HepG2 (cell line): ENCODE measurements around the gene SELENOW. TPM values are rescaled to one million over a fixed set of nuclear protein-coding genes. Genes with fewer than 3 reads are reported as not detected.

ENCODE experiments used
- ARNTL ChIP-seq: sonication (generic); formaldehyde crosslinking; IDR thresholded peaks from 2 replicates; pipeline ENCODE4 v1.4.0; 2020; ENCODE audit warnings: mild to moderate bottlenecking, missing genetic modification reagents
- ELF4 ChIP-seq: sonication (generic); formaldehyde crosslinking; IDR thresholded peaks from 2 replicates; pipeline ENCODE4 v1.5.0; 2020; ENCODE audit warnings: missing genetic modification reagents, mild to moderate bottlenecking, moderate library complexity, borderline replicate concordance
- FOSL1 ChIP-seq: sonication (generic); formaldehyde crosslinking; IDR thresholded peaks from 2 replicates; pipeline ENCODE4 v1.9.0; 2021; ENCODE audit warnings: missing genetic modification reagents, borderline replicate concordance
- GFI1 ChIP-seq: sonication (generic); formaldehyde crosslinking; IDR thresholded peaks from 2 replicates; pipeline ENCODE4 v1.5.0; 2020; ENCODE audit warnings: missing genetic modification reagents, mild to moderate bottlenecking, borderline replicate concordance
- JUN ChIP-seq: sonication (generic); formaldehyde crosslinking; IDR thresholded peaks from 2 replicates; pipeline ENCODE4 v1.4.0; 2020; ENCODE audit warnings: mild to moderate bottlenecking, missing genetic modification reagents
- KAT2B ChIP-seq: fragments of 150-350 bp; IDR thresholded peaks from 2 replicates; pipeline ENCODE4 v1.6.1; 2014; ENCODE audit warnings: low read depth, low read length, borderline replicate concordance
- KMT2B ChIP-seq: IDR thresholded peaks from 2 replicates; pipeline ENCODE4 v1.6.1; 2016; ENCODE audit warnings: missing genetic modification reagents, missing compliant biosample characterization
- MED13 ChIP-seq: sonication (generic); formaldehyde crosslinking; IDR thresholded peaks from 2 replicates; pipeline ENCODE4 v1.5.0; 2020; ENCODE audit warnings: missing genetic modification reagents
- MTA3 ChIP-seq: sonication (generic); formaldehyde crosslinking; IDR thresholded peaks from 2 replicates; pipeline ENCODE4 v1.4.0; 2020; ENCODE audit warnings: missing genetic modification reagents
- NR2F6 ChIP-seq, 2 experiments: IDR thresholded peaks; 2 replicates each; pipeline ENCODE4 v1.6.1; 2016; ENCODE audit warnings: antibody characterized with exemption in 1 of 2, mild to moderate bottlenecking in 1 of 2
- PAXIP1 ChIP-seq: sonication (generic); formaldehyde crosslinking; conservative IDR thresholded peaks from 2 replicates; pipeline ENCODE4 v1.4.0; 2020; ENCODE audit warnings: mild to moderate bottlenecking, missing genetic modification reagents, moderate library complexity
- TFDP2 ChIP-seq: sonication (generic); formaldehyde crosslinking; IDR thresholded peaks from 2 replicates; pipeline ENCODE4 v1.4.0; 2020; ENCODE audit warnings: missing genetic modification reagents
- ZNF142 ChIP-seq: sonication (generic); formaldehyde crosslinking; IDR thresholded peaks from 2 replicates; pipeline ENCODE4 v1.4.0; 2020; ENCODE audit warnings: missing genetic modification reagents
- ZNF598 ChIP-seq: sonication (generic); formaldehyde crosslinking; IDR thresholded peaks from 2 replicates; pipeline ENCODE4 v1.5.1; 2020; ENCODE audit warnings: mild to moderate bottlenecking, missing genetic modification reagents, borderline replicate concordance
- ZNF605 ChIP-seq: sonication (generic); formaldehyde crosslinking; IDR thresholded peaks from 2 replicates; pipeline ENCODE4 v1.8.0; 2022; ENCODE audit warnings: mild to moderate bottlenecking, missing genetic modification reagents
- ZNF670 ChIP-seq: sonication (generic); formaldehyde crosslinking; IDR thresholded peaks from 2 replicates; pipeline ENCODE4 v1.8.0; 2022; ENCODE audit warnings: mild to moderate bottlenecking, missing genetic modification reagents, borderline replicate concordance
- ZNF747 ChIP-seq: sonication (generic); formaldehyde crosslinking; IDR thresholded peaks from 2 replicates; pipeline ENCODE4 v1.8.1; 2023; ENCODE audit warnings: missing genetic modification reagents, mild to moderate bottlenecking, borderline replicate concordance
- ZNF776 ChIP-seq: sonication (generic); formaldehyde crosslinking; IDR thresholded peaks from 2 replicates; pipeline ENCODE4 v1.4.0; 2020; ENCODE audit warnings: mild to moderate bottlenecking, missing genetic modification reagents
- polyA plus RNA-seq, 8 experiments: library from polyadenylated mRNA; depleted of rRNA in 3 of 8; stranded (reverse) in 7 of 8; unstranded in 1 of 8; fragments of >200 nt; fragmentation: Illumina TruSeq in 4 of 8; extraction: Trizol in 4 of 8; gene quantifications; 2 replicates each; pipeline versions ENCODE4 v1.2.1 to v1.2.3, GENCODE V29; 2011 to 2016; ENCODE audit warnings: low read depth in 4 of 8, missing spikeins in 1 of 8, mixed read lengths in 1 of 8; ENCODE audit not compliant: insufficient read depth in 1 of 8
- total RNA-seq, 5 experiments: library from RNA; depleted of rRNA; stranded (reverse); fragments of >200 nt; fragmentation: Illumina TruSeq; extraction: Trizol; gene quantifications; 2 replicates each; pipeline ENCODE4 v1.2.3, GENCODE V29; 2016; ENCODE audit warnings: low read depth in 1 of 5

SELENOW gene
- total and polyA plus RNA-seq, 2 of the 13 experiments (the other 11 are each of a cell fraction or from before 2014, with no cell fraction given): 50.3 to 64.7 TPM

GRCh38 chr19:47778049-47778953, at the start of gene SELENOW (continued):
- TF ChIP-seq MTA3 (CRISPR knock-in tag) (no peak), ZNF747 (CRISPR knock-in tag) (no peak; the same call in 1 of the 2 replicates), FOSL1 (CRISPR knock-in tag) (no peak), ELF4 (CRISPR knock-in tag) (no peak), MED13 (0 out of 2 replicates have a peak, but pooled peaks have one; percentile 18), ZNF142 (CRISPR knock-in tag) (no peak), NR2F6 (IDR thresholded peaks at IDR 0.05) (no peak), NR2F6 (CRISPR knock-in tag; IDR thresholded peaks at IDR 0.05) (no peak), ARNTL (CRISPR knock-in tag) (no peak), ZNF670 (CRISPR knock-in tag) (no peak), GFI1 (CRISPR knock-in tag) (peak; percentile 64; the same call in 1 of the 2 replicates), TFDP2 (CRISPR knock-in tag) (peak; percentile 77), ZNF776 (no peak), KAT2B (no peak), KMT2B (CRISPR knock-in tag) (no peak; the same call in 1 of the 2 replicates), ZNF605 (CRISPR knock-in tag) (peak; percentile 74), ZNF598 (CRISPR knock-in tag) (no peak; the same call in 1 of the 2 replicates), PAXIP1 (CRISPR knock-in tag) (peak; percentile 32), JUN (no peak)
